ENCODE results near the gene CBX1. TPM values are rescaled to one million over a fixed set of nuclear protein-coding genes. Genes with fewer than 3 reads are reported as not detected.
"Not testable (repeated sequence)": the region's sequence is repeated elsewhere in the genome, so short reads cannot be mapped to it uniquely, and the experiment has no call there.

The CBX1 gene
- total and polyA plus RNA-seq, 2 of the 8 experiments (the other 6 are each of a cell fraction or from before 2014, with no cell fraction given), result 38.7 to 173 TPM

DNA sequence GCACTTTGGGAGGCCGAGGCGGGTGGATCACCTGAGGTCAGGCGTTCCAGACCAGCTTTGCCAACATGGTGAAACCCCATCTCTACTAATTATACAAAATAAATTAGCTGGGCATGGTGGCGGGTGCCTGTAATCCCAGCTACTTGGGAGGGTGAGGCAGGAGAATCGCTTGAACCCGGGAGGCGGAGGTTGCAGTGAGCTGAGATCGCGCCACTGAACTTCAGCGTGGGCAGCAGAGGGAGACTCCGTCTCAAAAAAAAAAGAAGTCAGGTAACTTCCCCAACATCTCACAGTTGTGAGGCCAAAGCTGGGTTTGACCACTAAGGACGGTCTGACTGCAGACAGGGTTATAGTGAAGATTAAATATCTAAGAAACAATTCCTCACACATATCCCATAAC lies 66.5 kb downstream of the CBX1 start:
- H3K18ac ChIP-seq (ENCODE audit: extremely low read depth, low read length); H3K36me3 ChIP-seq (ENCODE audit: control insufficient read depth in 2 of 4, insufficient read depth in 4 of 4, low read length in 3 of 4); H4K20me1 ChIP-seq (replicated peaks in 1 of 2; ENCODE audit: control insufficient read depth in 1 of 2, insufficient read depth in 2 of 2, low read length in 2 of 2); H3K4me3 ChIP-seq (ENCODE audit: extremely low read depth in 1 of 4, insufficient read depth in 2 of 4, low read depth in 3 of 4, low read length in 4 of 4); H3K4ac ChIP-seq (replicated peaks; ENCODE audit: insufficient read length, low read depth, low read length); H3K14ac ChIP-seq (ENCODE audit: insufficient read length); H3K79me2 ChIP-seq (ENCODE audit: control insufficient read depth in 1 of 2, insufficient read depth in 2 of 2, low read length in 2 of 2); H3K79me1 ChIP-seq (ENCODE audit: low read depth, low read length); H3K56ac ChIP-seq (replicated peaks; ENCODE audit: insufficient read length, low read depth, low read length); H3K23ac ChIP-seq (ENCODE audit: insufficient read length); H4K5ac ChIP-seq (ENCODE audit: insufficient read length, low read depth, low read length); H2BK15ac ChIP-seq (ENCODE audit: low read length); H2BK120ac ChIP-seq (replicated peaks; ENCODE audit: low read depth, low read length); H3K4me2 ChIP-seq (ENCODE audit: insufficient read depth in 1 of 2, low read depth in 2 of 2, low read length in 2 of 2); H2AFZ ChIP-seq (ENCODE audit: low read length); H3K23me2 ChIP-seq (ENCODE audit: low read depth, low read length); DNase-seq (ENCODE audit: low read depth in 1 of 2, low spot score in 2 of 2); H3K9ac ChIP-seq (replicated peaks in 1 of 4; ENCODE audit: extremely low read depth in 1 of 4, low read depth in 3 of 4, low read length in 3 of 4); H3K4me1 ChIP-seq (replicated peaks in 1 of 4; ENCODE audit: control insufficient read depth in 3 of 4, insufficient read depth in 4 of 4, low read length in 3 of 4); H2AK5ac ChIP-seq (ENCODE audit: low read depth, low read length); H3K9me3 ChIP-seq (ENCODE audit: insufficient read depth in 2 of 2, low read depth in 1 of 2, low read length in 1 of 2); H4K91ac ChIP-seq (replicated peaks; ENCODE audit: insufficient read length, low read length); H2BK5ac ChIP-seq (ENCODE audit: low read depth, low read length); FAIRE-seq; H2BK12ac ChIP-seq (ENCODE audit: low read depth, low read length); H4K8ac ChIP-seq (ENCODE audit: extremely low read depth, insufficient read depth, low read length); H2BK20ac ChIP-seq (ENCODE audit: low read length); H3K27ac ChIP-seq (ENCODE audit: low read depth, low read length): not testable (repeated sequence)
- peaks cover 6 to 27% (median 20%) of the 10 kb centered on the region in 4 experiments for H3K27me3 ChIP-seq (replicated peaks in 1 of 4; ENCODE audit: control insufficient read depth in 3 of 4, extremely low read depth in 1 of 4, insufficient read depth in 3 of 4, low read length in 3 of 4)
- TF ChIP-seq RAD21 (IDR thresholded peaks at IDR 0.05 in 1 of 2, conservative IDR thresholded peaks at IDR 0.05 in 1 of 2; ENCODE audit: low read depth in 2 of 2, low read length in 2 of 2), result peak; percentile 12 to 23; a peak in 1 of 4 replicates
- TF ChIP-seq, protein P1, sequence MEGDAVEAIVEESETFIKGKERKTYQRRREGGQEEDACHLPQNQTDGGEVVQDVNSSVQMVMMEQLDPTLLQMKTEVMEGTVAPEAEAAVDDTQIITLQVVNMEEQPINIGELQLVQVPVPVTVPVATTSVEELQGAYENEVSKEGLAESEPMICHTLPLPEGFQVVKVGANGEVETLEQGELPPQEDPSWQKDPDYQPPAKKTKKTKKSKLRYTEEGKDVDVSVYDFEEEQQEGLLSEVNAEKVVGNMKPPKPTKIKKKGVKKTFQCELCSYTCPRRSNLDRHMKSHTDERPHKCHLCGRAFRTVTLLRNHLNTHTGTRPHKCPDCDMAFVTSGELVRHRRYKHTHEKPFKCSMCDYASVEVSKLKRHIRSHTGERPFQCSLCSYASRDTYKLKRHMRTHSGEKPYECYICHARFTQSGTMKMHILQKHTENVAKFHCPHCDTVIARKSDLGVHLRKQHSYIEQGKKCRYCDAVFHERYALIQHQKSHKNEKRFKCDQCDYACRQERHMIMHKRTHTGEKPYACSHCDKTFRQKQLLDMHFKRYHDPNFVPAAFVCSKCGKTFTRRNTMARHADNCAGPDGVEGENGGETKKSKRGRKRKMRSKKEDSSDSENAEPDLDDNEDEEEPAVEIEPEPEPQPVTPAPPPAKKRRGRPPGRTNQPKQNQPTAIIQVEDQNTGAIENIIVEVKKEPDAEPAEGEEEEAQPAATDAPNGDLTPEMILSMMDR (IDR thresholded peaks at IDR 0.05; ENCODE audit: control extremely low read depth in 1 of 3, insufficient read depth in 1 of 3, low read depth in 1 of 3, low read length in 3 of 3), result 0 out of 4 replicates have a peak, but pooled peaks of 1 of the 3 experiments have one; percentile 9
- 88% methylated on average over 12 of the region's 12 CpGs; no CpG with 5 or more reads in 1 of the 2 experiments for WGBS, 2 experiments (ENCODE audit: extremely low coverage in 1 of 2, insufficient coverage in 1 of 2, insufficient read length in 1 of 2, insufficient replicate concordance in 2 of 2, low coverage in 1 of 2, low lambda C conversion rate in 2 of 2, missing lambda C conversion rate in 1 of 2)
- CTCF ChIA-PET (ENCODE audit: partially characterized antibody), result interaction anchor here (0.6 to 6.5 kb wide), 14 partner anchors 7 to 365 kb away, joined by 3 to 56 read pairs (median 7); partner anchors contain the start of genes CDK5RAP3 and NFE2L1
- POLR2A ChIA-PET (ENCODE audit: partially characterized antibody), result interaction anchor here (0.6 to 28.1 kb wide), 4 partner anchors 9 to 96 kb away, joined by 3 to 1227 read pairs (median 6); partner anchors contain the start of gene NFE2L1
